ENCODE results near the gene GAB2. TPM values are rescaled to one million over a fixed set of nuclear protein-coding genes. Genes with fewer than 3 reads are reported as not detected.

The GAB2 gene
- total and polyA plus RNA-seq, 2 of the 13 experiments (the other 11 are each of a cell fraction or from before 2014, with no cell fraction given) = 4.1 to 8.6 TPM

GRCh38 chr11:78417888-78418583, 416 bp upstream of the GAB2 start (continued):
- TF ChIP-seq FOXP4 (CRISPR knock-in tag; IDR thresholded peaks at IDR 0.05) = peak; percentile 15; the same call in 1 of the 2 replicates
- TF ChIP-seq ZNF430 (CRISPR knock-in tag; IDR thresholded peaks at IDR 0.05) = no peak
- TF ChIP-seq SRSF1 (optimal IDR thresholded peaks at IDR 0.05; ENCODE audit: low read depth, low read length) = no peak
- TF ChIP-seq ZBTB33 (CRISPR knock-in tag; IDR thresholded peaks at IDR 0.05) = peak; percentile 14; the same call in 1 of the 2 replicates
- no peak for TF ChIP-seq ZNF264 (CRISPR knock-in tag; IDR thresholded peaks at IDR 0.05)
- TF ChIP-seq AGO1 (IDR thresholded peaks at IDR 0.05; ENCODE audit: low read depth, low read length, poor library complexity, severe bottlenecking) = no peak
- TF ChIP-seq GRHL1 (CRISPR knock-in tag; conservative IDR thresholded peaks at IDR 0.05) = no peak
- TF ChIP-seq ZNF224 (CRISPR knock-in tag; IDR thresholded peaks at IDR 0.05) = no peak
- TF ChIP-seq DZIP1 (CRISPR knock-in tag; IDR thresholded peaks at IDR 0.05) = no peak
- peak; percentile 60; the same call in 1 of the 2 replicates for TF ChIP-seq ZNF776 (CRISPR knock-in tag; IDR thresholded peaks at IDR 0.05)
- TF ChIP-seq ZNF703 (CRISPR knock-in tag; IDR thresholded peaks at IDR 0.05; ENCODE audit: borderline replicate concordance) = no peak
- TF ChIP-seq MXD4 (CRISPR knock-in tag; IDR thresholded peaks at IDR 0.05) = 0 out of 2 replicates have a peak, but pooled peaks have one; percentile 45
- no peak for TF ChIP-seq MED13 (CRISPR knock-in tag; IDR thresholded peaks at IDR 0.05)
- TF ChIP-seq REL (CRISPR knock-in tag; conservative IDR thresholded peaks at IDR 0.05) = no peak
- TF ChIP-seq ZSCAN9 (CRISPR knock-in tag; IDR thresholded peaks at IDR 0.05; ENCODE audit: borderline replicate concordance) = no peak
- TF ChIP-seq ZNF614 (CRISPR knock-in tag; IDR thresholded peaks at IDR 0.05; ENCODE audit: borderline replicate concordance) = no peak
- TF ChIP-seq SMARCE1 (IDR thresholded peaks at IDR 0.05; ENCODE audit: borderline replicate concordance) = no peak
- TF ChIP-seq PHF8 (CRISPR knock-in tag; IDR thresholded peaks at IDR 0.05) = peak; percentile 61
- TF ChIP-seq PLSCR1 (CRISPR knock-in tag; IDR thresholded peaks at IDR 0.05; ENCODE audit: borderline replicate concordance) = no peak
- peak; percentile 19; the same call in 1 of the 2 replicates for TF ChIP-seq RARA (CRISPR knock-in tag; IDR thresholded peaks at IDR 0.05)
